K562 (cell line): Measurements from ENCODE around the gene MED15. TPM values are rescaled to one million over a fixed set of nuclear protein-coding genes. Genes with fewer than 3 reads are reported as not detected.

Experiments used
- CHD1 ChIP-seq: fragments of 200-600 bp; sonication (generic); IDR thresholded peaks from one replicate; pipeline ENCODE4 v1.6.1; 2012; ENCODE audit warnings: mild to moderate bottlenecking, moderate library complexity, low read length, inconsistent platforms
- CREM ChIP-seq: IDR thresholded peaks from 2 replicates; pipeline ENCODE4 v1.6.1; 2014; ENCODE audit warnings: antibody characterized with exemption, low read depth
- E2F3 ChIP-seq: fragments of 250-450 bp; sonication (Bioruptor Pico); IDR thresholded peaks from 2 replicates; pipeline ENCODE4 v1.4.0; 2020; ENCODE audit warnings: mild to moderate bottlenecking
- ETS2 ChIP-seq: IDR thresholded peaks from 2 replicates; pipeline ENCODE4 v1.6.1; 2016; ENCODE audit warnings: borderline replicate concordance, missing genetic modification characterization, mild to moderate bottlenecking, moderate library complexity, missing compliant biosample characterization; ENCODE audit not compliant: poor library complexity, severe bottlenecking
- FIP1L1 ChIP-seq: fragments of 200-400 bp; formaldehyde crosslinking; IDR thresholded peaks from 2 replicates; pipeline ENCODE4 v1.6.1; 2018; ENCODE audit warnings: mild to moderate bottlenecking, low read depth, low read length; ENCODE audit not compliant: poor library complexity, severe bottlenecking
- FOXA3 ChIP-seq, 2 experiments: fragments of 450-650 bp in 1 of 2; sonication (generic) in 1 of 2; formaldehyde crosslinking; IDR thresholded peaks in 1 of 2; conservative IDR thresholded peaks in 1 of 2; 2 replicates each; pipeline versions ENCODE4 v1.4.0 to v1.8.0; 2020 to 2022; ENCODE audit warnings: mild to moderate bottlenecking in 2 of 2, missing genetic modification reagents in 1 of 2
- KLF16 ChIP-seq: IDR thresholded peaks from 2 replicates; pipeline ENCODE4 v1.6.1; 2016; ENCODE audit warnings: antibody characterized with exemption
- MCM2 ChIP-seq: fragments of 450-650 bp; IDR thresholded peaks from 2 replicates; pipeline ENCODE4 v1.6.1; 2017; ENCODE audit warnings: low read depth, mild to moderate bottlenecking
- MXI1 ChIP-seq: IDR thresholded peaks from 2 replicates; pipeline ENCODE4 v1.6.1; 2011; ENCODE audit warnings: low read depth, mild to moderate bottlenecking, improper control_type of control experiment, low read length
- NFYB ChIP-seq: IDR thresholded peaks from 2 replicates; pipeline ENCODE4 v1.6.1; 2011; ENCODE audit warnings: mild to moderate bottlenecking, moderate library complexity; ENCODE audit not compliant: insufficient read length; ENCODE audit errors: extremely low read depth
- PHB ChIP-seq: fragments of 250-450 bp; sonication (Bioruptor Pico); IDR thresholded peaks from 2 replicates; pipeline ENCODE4 v1.5.0; 2021
- PHF8 ChIP-seq: fragments of 200-600 bp; sonication (generic); IDR thresholded peaks from 2 replicates; pipeline ENCODE4 v1.6.1; 2012; ENCODE audit warnings: mixed run types, mild to moderate bottlenecking, inconsistent platforms, low read length, moderate library complexity, borderline replicate concordance
- RAD51 ChIP-seq: fragments of 450-650 bp; IDR thresholded peaks from 2 replicates; pipeline ENCODE4 v1.7.1; 2016; ENCODE audit warnings: low read depth, mild to moderate bottlenecking, borderline replicate concordance
- TFAM ChIP-seq: fragments of 250-450 bp; sonication (Bioruptor Pico); conservative IDR thresholded peaks from 2 replicates; pipeline ENCODE4 v1.5.0; 2021; ENCODE audit warnings: mild to moderate bottlenecking, moderate library complexity
- ZNF263 ChIP-seq: sonication (generic); formaldehyde crosslinking; IDR thresholded peaks from 2 replicates; pipeline ENCODE4 v1.8.0; 2022; ENCODE audit warnings: mild to moderate bottlenecking, missing genetic modification reagents, borderline replicate concordance
- ZNF695 ChIP-seq: fragments of 450-650 bp; formaldehyde crosslinking; IDR thresholded peaks from 2 replicates; pipeline ENCODE4 v1.4.0; 2020; ENCODE audit warnings: mild to moderate bottlenecking, moderate library complexity
- ZNF707 ChIP-seq: fragments of 250-450 bp; sonication (Bioruptor Pico); conservative IDR thresholded peaks from 2 replicates; pipeline ENCODE4 v1.8.0; 2022; ENCODE audit warnings: inconsistent platforms, mild to moderate bottlenecking, moderate library complexity
- polyA plus RNA-seq, 8 experiments: library from polyadenylated mRNA; depleted of rRNA in 4 of 8; stranded (reverse) in 5 of 8; unstranded in 3 of 8; fragments of >200 nt; fragmentation: Nextera tagmentation in 2 of 8; fragmentation: Illumina TruSeq in 1 of 8; extraction: Ambion mirVana in 2 of 8; extraction: Trizol in 1 of 8; gene quantifications; 2 replicates each; pipeline versions ENCODE4 v1.2.1 to v1.2.3, GENCODE V29; 2011 to 2014; ENCODE audit warnings: inconsistent platforms in 1 of 8, missing spikeins in 1 of 8
- total RNA-seq, 7 experiments: library from RNA; depleted of rRNA in 6 of 7; stranded (reverse); fragments of >200 nt in 6 of 7; fragmentation: Illumina TruSeq in 2 of 7; extraction: Trizol in 2 of 7; gene quantifications; 2 replicates each; pipeline versions ENCODE4 v1.2.1 to v1.2.3, GENCODE V29; 2011 to 2021; ENCODE audit warnings: low replicate concordance in 1 of 7
- TF ChIP-seq, protein P1 (sequence below), 2 experiments: fragments of 450-650 bp in 1 of 2; sonication (generic) in 1 of 2; formaldehyde crosslinking in 1 of 2; IDR thresholded peaks in 1 of 2; conservative IDR thresholded peaks in 1 of 2; 2 replicates each; pipeline versions ENCODE4 v1.6.1 to v1.8.1; 2016 to 2023; ENCODE audit warnings: mild to moderate bottlenecking in 2 of 2, moderate library complexity in 2 of 2, inconsistent platforms in 1 of 2, missing genetic modification reagents in 1 of 2
- TF ChIP-seq, protein P2 (sequence below): sonication (generic); formaldehyde crosslinking; IDR thresholded peaks from 2 replicates; pipeline ENCODE4 v1.8.0; 2022; ENCODE audit warnings: mild to moderate bottlenecking, missing genetic modification reagents
- TF ChIP-seq, protein P3 (sequence below): sonication (generic); formaldehyde crosslinking; IDR thresholded peaks from 2 replicates; pipeline ENCODE4 v1.8.1; 2023; ENCODE audit warnings: missing genetic modification reagents, mild to moderate bottlenecking, borderline replicate concordance

The MED15 gene
- total and polyA plus RNA-seq, 9 of the 15 experiments (the other 6 are each of a cell fraction or from before 2014, with no cell fraction given): 4.0 to 271 (median 60.1) TPM

DNA sequence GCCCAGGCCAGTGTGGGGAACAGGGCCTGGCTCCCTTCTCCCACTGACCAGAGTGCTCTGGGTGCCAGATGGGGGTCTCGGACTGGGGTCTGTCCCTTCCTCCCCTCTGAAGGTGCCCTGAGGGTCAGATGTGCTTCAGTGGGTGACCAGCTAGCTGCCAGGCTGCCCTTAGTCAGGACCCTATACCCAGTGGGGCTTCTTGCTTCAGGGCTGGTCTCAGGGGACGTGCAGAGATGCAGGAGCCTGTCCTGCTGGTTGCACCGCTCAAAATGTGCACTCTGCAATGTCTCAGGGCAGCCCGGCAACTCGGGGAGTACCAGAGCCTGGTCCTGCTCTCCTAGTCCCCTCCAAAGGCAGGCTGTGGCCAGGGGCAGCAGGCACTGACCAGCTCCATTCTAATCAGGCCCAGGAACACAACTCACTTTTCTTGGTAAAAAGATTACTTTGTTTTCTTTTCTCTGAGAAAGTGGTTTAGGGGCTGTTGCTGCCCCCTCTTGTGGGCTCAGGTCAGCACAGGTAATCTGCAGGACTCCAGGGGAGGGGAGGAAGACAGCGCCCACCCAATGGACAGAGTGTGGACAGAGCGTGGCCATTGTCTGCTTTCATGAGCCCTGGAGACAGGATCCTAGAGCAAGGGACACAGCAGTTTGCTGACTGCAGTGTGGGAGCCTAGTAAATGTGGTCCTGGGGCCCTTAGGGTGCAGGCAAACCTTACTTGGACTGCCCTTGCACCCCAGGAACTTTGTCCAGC, 80.9 kb downstream of the MED15 start (continued):
- TF ChIP-seq, protein P1, sequence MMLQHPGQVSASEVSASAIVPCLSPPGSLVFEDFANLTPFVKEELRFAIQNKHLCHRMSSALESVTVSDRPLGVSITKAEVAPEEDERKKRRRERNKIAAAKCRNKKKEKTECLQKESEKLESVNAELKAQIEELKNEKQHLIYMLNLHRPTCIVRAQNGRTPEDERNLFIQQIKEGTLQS (IDR thresholded peaks at IDR 0.05): no peak
- TF ChIP-seq, protein P1 (CRISPR knock-in tag; conservative IDR thresholded peaks at IDR 0.05): no peak
- TF ChIP-seq NFYB (no peak), CHD1 (no peak), FOXA3 (CRISPR knock-in tag; conservative IDR thresholded peaks at IDR 0.05 in 1 of 2, IDR thresholded peaks at IDR 0.05 in 1 of 2) (0 out of 4 replicates have a peak, but pooled peaks of 1 of the 2 experiments have one; percentile 53), MXI1 (no peak), PHF8 (no peak), TFAM (CRISPR knock-in tag) (no peak), ZNF263 (CRISPR knock-in tag) (no peak), KLF16 (no peak), FIP1L1 (peak; percentile 2), CREM (no peak), ETS2 (no peak), E2F3 (CRISPR knock-in tag) (0 out of 2 replicates have a peak, but pooled peaks have one; percentile 15), PHB (CRISPR knock-in tag) (no peak), RAD51 (no peak), ZNF695 (CRISPR knock-in tag) (no peak; the same call in none of the 2 replicates), MCM2 (no peak), ZNF707 (CRISPR knock-in tag) (no peak)
- TF ChIP-seq, protein P2, sequence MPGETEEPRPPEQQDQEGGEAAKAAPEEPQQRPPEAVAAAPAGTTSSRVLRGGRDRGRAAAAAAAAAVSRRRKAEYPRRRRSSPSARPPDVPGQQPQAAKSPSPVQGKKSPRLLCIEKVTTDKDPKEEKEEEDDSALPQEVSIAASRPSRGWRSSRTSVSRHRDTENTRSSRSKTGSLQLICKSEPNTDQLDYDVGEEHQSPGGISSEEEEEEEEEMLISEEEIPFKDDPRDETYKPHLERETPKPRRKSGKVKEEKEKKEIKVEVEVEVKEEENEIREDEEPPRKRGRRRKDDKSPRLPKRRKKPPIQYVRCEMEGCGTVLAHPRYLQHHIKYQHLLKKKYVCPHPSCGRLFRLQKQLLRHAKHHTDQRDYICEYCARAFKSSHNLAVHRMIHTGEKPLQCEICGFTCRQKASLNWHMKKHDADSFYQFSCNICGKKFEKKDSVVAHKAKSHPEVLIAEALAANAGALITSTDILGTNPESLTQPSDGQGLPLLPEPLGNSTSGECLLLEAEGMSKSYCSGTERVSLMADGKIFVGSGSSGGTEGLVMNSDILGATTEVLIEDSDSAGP (CRISPR knock-in tag): no peak
- TF ChIP-seq, protein P3, sequence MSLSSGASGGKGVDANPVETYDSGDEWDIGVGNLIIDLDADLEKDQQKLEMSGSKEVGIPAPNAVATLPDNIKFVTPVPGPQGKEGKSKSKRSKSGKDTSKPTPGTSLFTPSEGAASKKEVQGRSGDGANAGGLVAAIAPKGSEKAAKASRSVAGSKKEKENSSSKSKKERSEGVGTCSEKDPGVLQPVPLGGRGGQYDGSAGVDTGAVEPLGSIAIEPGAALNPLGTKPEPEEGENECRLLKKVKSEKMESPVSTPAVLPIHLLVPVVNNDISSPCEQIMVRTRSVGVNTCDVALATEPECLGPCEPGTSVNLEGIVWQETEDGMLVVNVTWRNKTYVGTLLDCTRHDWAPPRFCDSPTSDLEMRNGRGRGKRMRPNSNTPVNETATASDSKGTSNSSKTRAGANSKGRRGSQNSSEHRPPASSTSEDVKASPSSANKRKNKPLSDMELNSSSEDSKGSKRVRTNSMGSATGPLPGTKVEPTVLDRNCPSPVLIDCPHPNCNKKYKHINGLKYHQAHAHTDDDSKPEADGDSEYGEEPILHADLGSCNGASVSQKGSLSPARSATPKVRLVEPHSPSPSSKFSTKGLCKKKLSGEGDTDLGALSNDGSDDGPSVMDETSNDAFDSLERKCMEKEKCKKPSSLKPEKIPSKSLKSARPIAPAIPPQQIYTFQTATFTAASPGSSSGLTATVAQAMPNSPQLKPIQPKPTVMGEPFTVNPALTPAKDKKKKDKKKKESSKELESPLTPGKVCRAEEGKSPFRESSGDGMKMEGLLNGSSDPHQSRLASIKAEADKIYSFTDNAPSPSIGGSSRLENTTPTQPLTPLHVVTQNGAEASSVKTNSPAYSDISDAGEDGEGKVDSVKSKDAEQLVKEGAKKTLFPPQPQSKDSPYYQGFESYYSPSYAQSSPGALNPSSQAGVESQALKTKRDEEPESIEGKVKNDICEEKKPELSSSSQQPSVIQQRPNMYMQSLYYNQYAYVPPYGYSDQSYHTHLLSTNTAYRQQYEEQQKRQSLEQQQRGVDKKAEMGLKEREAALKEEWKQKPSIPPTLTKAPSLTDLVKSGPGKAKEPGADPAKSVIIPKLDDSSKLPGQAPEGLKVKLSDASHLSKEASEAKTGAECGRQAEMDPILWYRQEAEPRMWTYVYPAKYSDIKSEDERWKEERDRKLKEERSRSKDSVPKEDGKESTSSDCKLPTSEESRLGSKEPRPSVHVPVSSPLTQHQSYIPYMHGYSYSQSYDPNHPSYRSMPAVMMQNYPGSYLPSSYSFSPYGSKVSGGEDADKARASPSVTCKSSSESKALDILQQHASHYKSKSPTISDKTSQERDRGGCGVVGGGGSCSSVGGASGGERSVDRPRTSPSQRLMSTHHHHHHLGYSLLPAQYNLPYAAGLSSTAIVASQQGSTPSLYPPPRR (CRISPR knock-in tag): no peak
